Measurements from ENCODE around the gene JADE2. TPM values are rescaled to one million over a fixed set of nuclear protein-coding genes. Genes with fewer than 3 reads are reported as not detected.

The JADE2 gene
- total and polyA plus RNA-seq, 2 donors (not counting 3 experiments of a cell fraction or from before 2014, with no cell fraction given): 11.6 to 31.1 TPM

- Histone ChIP-seq H2AFZ (ENCODE audit: low read depth, low read length) (no peak overlapping the region), H3K27me3 (ENCODE audit: control insufficient read depth in 2 of 2, insufficient read depth in 2 of 2, low read length in 2 of 2) (no peaks in the 10 kb centered on the region), H3K79me2 (ENCODE audit: control insufficient read depth, insufficient read depth, low read length) (no peaks in the 10 kb centered on the region), H3K4me2 (ENCODE audit: insufficient read depth, low read length) (no peak overlapping the region), H3K36me3 (ENCODE audit: control insufficient read depth in 2 of 2, extremely low read depth in 1 of 2, insufficient read depth in 2 of 2, low read length in 2 of 2) (no peaks in the 10 kb centered on the region), H3K4me1 (ENCODE audit: control insufficient read depth, extremely low read depth, insufficient read depth, low read length) (peaks cover 8% of the 10 kb centered on the region), H3K9me1 (replicated peaks; ENCODE audit: control insufficient read depth, extremely low read depth, insufficient read depth, low read length) (no peaks in the 10 kb centered on the region), H3K9ac (replicated peaks; ENCODE audit: extremely low read depth, insufficient read depth, low read length) (no peak overlapping the region), H3K4me3 (replicated peaks in 1 of 3; ENCODE audit: insufficient read depth in 1 of 3, low read depth in 1 of 3, low read length in 3 of 3) (no peak overlapping the region), H4K20me1 (replicated peaks; ENCODE audit: control insufficient read depth, extremely low read depth, insufficient read depth, low read length) (no peaks in the 10 kb centered on the region), H3K9me3 (replicated peaks; ENCODE audit: control insufficient read depth, insufficient read depth, low read length) (no peaks in the 10 kb centered on the region), H3K27ac (ENCODE audit: insufficient read depth, low read depth, low read length) (no peak overlapping the region)
- BruUV-seq (replicated peaks): no TSS peak
- no peak for TF ChIP-seq CTCF (IDR thresholded peaks at IDR 0.05; ENCODE audit: extremely low read depth in 1 of 2, insufficient read depth in 1 of 2, low read depth in 1 of 2, low read length in 2 of 2)
- no peak for TF ChIP-seq EZH2 (IDR thresholded peaks at IDR 0.05; ENCODE audit: borderline replicate concordance, low read depth, low read length, severe bottlenecking)
- TF ChIP-seq JUN (IDR thresholded peaks at IDR 0.05; ENCODE audit: borderline replicate concordance, insufficient read depth, insufficient read length, low read depth): no peak
- TF ChIP-seq MAX (IDR thresholded peaks at IDR 0.05; ENCODE audit: insufficient read depth, insufficient read length): no peak
- no peak for TF ChIP-seq FOS (IDR thresholded peaks at IDR 0.05; ENCODE audit: borderline replicate concordance, insufficient read depth, low read length)
- TF ChIP-seq MYC (IDR thresholded peaks at IDR 0.05; ENCODE audit: low read depth, low read length): no peak
- dilution Hi-C loops (cut with MboI; ENCODE audit: extremely low pct_ligation_motif_present, low sequenced_read_pairs) (no loop called here), intact Hi-C loops (cut with micrococcal nuclease) (loop anchor here (1.0 to 2.0 kb wide), 3 partner anchors 25 to 283 kb away; partner anchors contain the start of gene CDKN2AIPNL)
- no peak for FAIRE-seq
- ChIA-PET POLR2A (no interaction called here), CTCF (interaction anchor here (0.9 to 3.1 kb wide), 8 partner anchors 8 to 284 kb away, joined by 3 to 40 read pairs (median 10); partner anchors contain the start of genes CDKN2AIPNL and JADE2)
- no peak for DNase-seq (ENCODE audit: low read depth, low spot score)
Observed at GRCh38 chr5:134585966-134586365, 60.5 kb downstream of the JADE2 start.
